Measurements from ENCODE around the gene TMEM8B. TPM values are rescaled to one million over a fixed set of nuclear protein-coding genes. Genes with fewer than 3 reads are reported as not detected.

The TMEM8B gene
- total and polyA plus RNA-seq, 2 experiments from 2014 or later: 17.0 to 17.9 TPM

GRCh38 chr9:35903049-35903448 lies 74.0 kb downstream of the TMEM8B start:
- Histone ChIP-seq H3K27me3 (peaks cover 41% of the 10 kb centered on the region), H3K4me1 (ENCODE audit: low read depth) (peaks cover 17% of the 10 kb centered on the region), H3K36me3 (no peaks in the 10 kb centered on the region), H3K4me3 (no peak overlapping the region), H3K27ac (no peak overlapping the region), H3K9me3 (ENCODE audit: low read depth) (no peaks in the 10 kb centered on the region)
- DNase-seq (ENCODE audit: low read depth in 1 of 2, low spot score in 1 of 2): peak; percentile 69 to 75
- peak; percentile 55 for TF ChIP-seq CTCF (IDR thresholded peaks at IDR 0.05; ENCODE audit: low read depth, low read length)

GRCh38 chr9:35904338-35904737 lies 75.3 kb downstream of the TMEM8B start:
- H3K27me3 ChIP-seq: peaks cover 29% of the 10 kb centered on the region
- no peaks in the 10 kb centered on the region for H3K36me3 ChIP-seq
- no peak for TF ChIP-seq CTCF (IDR thresholded peaks at IDR 0.05; ENCODE audit: low read depth, low read length)
- H3K4me3 ChIP-seq: no peak overlapping the region
- H3K27ac ChIP-seq: no peak overlapping the region
- peaks cover 28% of the 10 kb centered on the region for H3K4me1 ChIP-seq (ENCODE audit: low read depth)
- H3K9me3 ChIP-seq (ENCODE audit: low read depth): no peaks in the 10 kb centered on the region
- DNase-seq (ENCODE audit: low read depth in 1 of 2, low spot score in 1 of 2): no peak

GRCh38 chr9:35905051-35905781 lies 76.2 kb downstream of the TMEM8B start:
- no peak for TF ChIP-seq CTCF (IDR thresholded peaks at IDR 0.05; ENCODE audit: low read depth, low read length)
- no peaks in the 10 kb centered on the region for H3K36me3 ChIP-seq
- no peaks in the 10 kb centered on the region for H3K9me3 ChIP-seq (ENCODE audit: low read depth)
- peaks cover 34% of the 10 kb centered on the region for H3K4me1 ChIP-seq (ENCODE audit: low read depth)
- H3K27ac ChIP-seq: no peak overlapping the region
- no peak for DNase-seq (ENCODE audit: low read depth in 1 of 2, low spot score in 1 of 2)
- H3K27me3 ChIP-seq: peaks cover 21% of the 10 kb centered on the region
- no peak overlapping the region for H3K4me3 ChIP-seq

GRCh38 chr9:35905912-35906679 lies 77.1 kb downstream of the TMEM8B start, which contains the start of gene HRCT1:
HRCT1 (plus strand) TSS chr9:35906202; CDS start chr9:35906288, 86 bp downstream.
- peak in 1 of 2 donors; percentile 98 for DNase-seq (ENCODE audit: low read depth in 1 of 2, low spot score in 1 of 2)
- Histone ChIP-seq H3K27ac (peak within 1 kb of the TSS; percentile 63), H3K36me3 (no peaks in the 10 kb centered on the region), H3K4me1 (ENCODE audit: low read depth) (peaks cover 34% of the 10 kb centered on the region), H3K27me3 (peaks cover 15% of the 10 kb centered on the region), H3K4me3 (no peak within 1 kb of the TSS), H3K9me3 (ENCODE audit: low read depth) (no peaks in the 10 kb centered on the region)
- no peak for TF ChIP-seq CTCF (IDR thresholded peaks at IDR 0.05; ENCODE audit: low read depth, low read length)

GRCh38 chr9:35906923-35907699 lies 78.1 kb downstream of the TMEM8B start:
- peak in 1 of 2 donors; percentile 96 for DNase-seq (ENCODE audit: low read depth in 1 of 2, low spot score in 1 of 2)
- H3K9me3 ChIP-seq (ENCODE audit: low read depth): no peaks in the 10 kb centered on the region
- no peak overlapping the region for H3K4me3 ChIP-seq
- peak overlapping the region; percentile 63 for H3K27ac ChIP-seq
- peaks cover 34% of the 10 kb centered on the region for H3K4me1 ChIP-seq (ENCODE audit: low read depth)
- TF ChIP-seq CTCF (IDR thresholded peaks at IDR 0.05; ENCODE audit: low read depth, low read length): peak; percentile 4
- H3K27me3 ChIP-seq: peaks cover 8% of the 10 kb centered on the region
- H3K36me3 ChIP-seq: no peaks in the 10 kb centered on the region
